ENCODE results near the gene RAB11FIP4. TPM values are rescaled to one million over a fixed set of nuclear protein-coding genes. Genes with fewer than 3 reads are reported as not detected.

RAB11FIP4 gene
- total and polyA plus RNA-seq, 2 of the 13 experiments (the other 11 are each of a cell fraction or from before 2014, with no cell fraction given): 28.0 to 89.3 TPM

- TF ChIP-seq BATF2 (CRISPR knock-in tag; IDR thresholded peaks at IDR 0.05): no peak
- TF ChIP-seq ZFP1 (CRISPR knock-in tag; IDR thresholded peaks at IDR 0.05): 0 out of 2 replicates have a peak, but pooled peaks have one; percentile 18
- no peak for TF ChIP-seq RFX1 (IDR thresholded peaks at IDR 0.05)
- no peak for TF ChIP-seq HOXD1 (CRISPR knock-in tag; IDR thresholded peaks at IDR 0.05)
- TF ChIP-seq CBX5 (CRISPR knock-in tag; IDR thresholded peaks at IDR 0.05; ENCODE audit: borderline replicate concordance): no peak
- peak; percentile 48; the same call in 1 of the 2 replicates for TF ChIP-seq ZBTB14 (CRISPR knock-in tag; IDR thresholded peaks at IDR 0.05)
- no peak for TF ChIP-seq SIN3A (IDR thresholded peaks at IDR 0.05; ENCODE audit: borderline replicate concordance, low read depth, low read length)
- TF ChIP-seq ZNF3 (CRISPR knock-in tag; IDR thresholded peaks at IDR 0.05): no peak
- peak; percentile 94 for TF ChIP-seq RBM22 (optimal IDR thresholded peaks at IDR 0.05; ENCODE audit: low read length)
- TF ChIP-seq BRCA1 (CRISPR knock-in tag; IDR thresholded peaks at IDR 0.05): 0 out of 2 replicates have a peak, but pooled peaks have one; percentile 57
- no peak for TF ChIP-seq PCBP2 (optimal IDR thresholded peaks at IDR 0.05; ENCODE audit: low read depth, low read length, poor library complexity, severe bottlenecking)
- TF ChIP-seq, protein P1, sequence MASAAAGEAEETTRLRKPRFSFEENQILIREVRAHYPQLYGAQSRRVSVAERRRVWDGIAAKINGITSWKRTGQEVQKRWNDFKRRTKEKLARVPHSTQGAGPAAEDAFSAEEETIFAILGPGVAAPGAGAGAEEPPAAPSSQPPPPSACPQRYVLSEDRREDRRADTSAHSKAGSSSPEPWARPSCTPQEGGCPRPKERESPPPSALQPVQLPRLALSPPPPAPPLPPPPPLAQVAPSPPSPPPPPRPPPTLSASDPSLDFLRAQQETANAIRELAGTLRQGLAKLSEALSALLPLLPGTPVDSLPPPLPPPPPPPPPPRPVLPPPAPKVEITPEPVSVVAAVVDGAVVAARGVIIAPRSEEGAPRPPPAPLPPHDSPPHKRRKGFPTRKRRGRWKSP (CRISPR knock-in tag; IDR thresholded peaks at IDR 0.05): no peak; the same call in 1 of the 2 replicates
- TF ChIP-seq ARID4A (CRISPR knock-in tag; IDR thresholded peaks at IDR 0.05; ENCODE audit: borderline replicate concordance): peak; percentile 89
- no peak for TF ChIP-seq ZNF383 (CRISPR knock-in tag; IDR thresholded peaks at IDR 0.05; ENCODE audit: borderline replicate concordance)
- peak; percentile 72; the same call in 1 of the 2 replicates for TF ChIP-seq ZNF567 (CRISPR knock-in tag; IDR thresholded peaks at IDR 0.05; ENCODE audit: borderline replicate concordance)
- 0 out of 2 replicates have a peak, but pooled peaks have one; percentile 54 for TF ChIP-seq ZNF121 (CRISPR knock-in tag; IDR thresholded peaks at IDR 0.05)
- peak; percentile 72; the same call in 1 of the 2 replicates for TF ChIP-seq ZNF629 (CRISPR knock-in tag; conservative IDR thresholded peaks at IDR 0.05)
- no peak for TF ChIP-seq SKI (IDR thresholded peaks at IDR 0.05; ENCODE audit: partially characterized antibody)
Measured at GRCh38 chr17:31549525-31550388, 158.3 kb downstream of the RAB11FIP4 start (continued).

Measured in HepG2 (cell line).